HepG2 (cell line): ENCODE results near the gene ADGRG6. TPM values are rescaled to one million over a fixed set of nuclear protein-coding genes. Genes with fewer than 3 reads are reported as not detected.

Source experiments
- ATAC-seq: fragments of 200-7000 bp; cut with Tn5 transposase; 3 replicates; pipeline ENCODE4 v1.9.1; 2020; ENCODE audit warnings: mild to moderate bottlenecking, moderate library complexity
- BruUV-seq: library from RNA; stranded (reverse); fragments of 400-500 nt; replicated peaks from 2 replicates; lab custom pipeline; 2021; lab: Mats Ljungman, UMichigan
- CTCF ChIA-PET: fragments of 300-600 bp; formaldehyde crosslinking; extraction: SDS; loops from one replicate; lab custom pipeline; 2021; ENCODE audit warnings: low total read pairs, inconsistent platforms, low intra/inter-chr PET ratio; lab: Yijun Ruan, JAX
- POLR2A ChIA-PET: fragments of 350-600 bp; sonication (Branson Sonifier 250); formaldehyde crosslinking; loops from one replicate; lab custom pipeline; 2020; ENCODE audit warnings: antibody characterized with exemption, inconsistent platforms; lab: Yijun Ruan, JAX
- DNase-seq: peaks from one replicate; pipeline ENCODE4 v3.0.0-alpha.2; 2015; ENCODE audit warnings: low spot score
- FAIRE-seq: peaks from 3 replicates; lab custom pipeline; 2011; peaks lifted over from hg19 to GRCh38; lab: Jason Lieb, UNC
- H2AFZ ChIP-seq: one replicate; pipeline ENCODE4 v1.6.1; 2011; ENCODE audit warnings: low read length, inconsistent platforms
- H3K27ac ChIP-seq: fragments of 300-600 bp; 3 replicates; pipeline ENCODE4 v1.8.0; 2011; ENCODE audit warnings: mixed run types, mild to moderate bottlenecking, mixed read lengths, low read length, inconsistent platforms; ENCODE audit not compliant: insufficient read depth; ENCODE audit errors: extremely low read length
- H3K27me3 ChIP-seq, 2 experiments: fragments of 200-600 bp in 1 of 2; 2 replicates in 1 of 2; 3 replicates in 1 of 2; pipeline versions ENCODE4 v1.6.0 to v1.8.0; 2011; ENCODE audit warnings: low read length in 2 of 2, mild to moderate bottlenecking in 2 of 2, moderate library complexity in 2 of 2, inconsistent platforms in 1 of 2; ENCODE audit not compliant: insufficient read depth in 2 of 2, control insufficient read depth in 1 of 2
- H3K36me3 ChIP-seq, 2 experiments: fragments of 200-600 bp in 1 of 2; replicated peaks in 1 of 2; 2 replicates in 1 of 2; 3 replicates in 1 of 2; pipeline versions ENCODE4 v1.5.1 to v1.8.0; 2011; ENCODE audit warnings: low read length in 2 of 2, inconsistent platforms in 1 of 2; ENCODE audit not compliant: insufficient read depth in 2 of 2, control insufficient read depth in 1 of 2
- H3K4me1 ChIP-seq: 2 replicates; pipeline ENCODE4 v1.5.1; 2012; ENCODE audit warnings: low read length, inconsistent platforms; ENCODE audit not compliant: insufficient read depth
- H3K4me2 ChIP-seq: 2 replicates; pipeline ENCODE4 v1.6.0; 2011; ENCODE audit warnings: low read depth, low read length, inconsistent platforms
- H3K4me3 ChIP-seq, 3 experiments: fragments of 200-600 bp in 1 of 3; sonication (generic), shearing (Covaris generic) in 1 of 3; replicated peaks in 1 of 3; 2 replicates each; pipeline ENCODE4 v1.5.1; 2011 to 2016; ENCODE audit warnings: low read length in 3 of 3, inconsistent platforms in 2 of 3, low read depth in 2 of 3, mild to moderate bottlenecking in 2 of 3, control low read depth in 1 of 3, mixed read lengths in 1 of 3; ENCODE audit not compliant: insufficient read depth in 1 of 3
- H3K79me2 ChIP-seq: one replicate; pipeline ENCODE4 v1.6.1; 2011; ENCODE audit warnings: low read length, inconsistent platforms; ENCODE audit not compliant: insufficient read depth
- H3K9ac ChIP-seq: 2 replicates; pipeline ENCODE4 v1.6.0; 2011; ENCODE audit warnings: mild to moderate bottlenecking, low read depth, low read length, inconsistent platforms; ENCODE audit not compliant: insufficient read depth
- H3K9me3 ChIP-seq: 2 replicates; pipeline ENCODE4 v1.5.1; 2012; ENCODE audit warnings: mild to moderate bottlenecking, low read length
- H4K20me1 ChIP-seq: 2 replicates; pipeline ENCODE4 v1.6.0; 2011; ENCODE audit warnings: inconsistent platforms, mild to moderate bottlenecking, low read length, moderate library complexity; ENCODE audit not compliant: insufficient read depth
- ATF2 ChIP-seq: sonication (generic); formaldehyde crosslinking; IDR thresholded peaks from 2 replicates; pipeline ENCODE4 v1.4.0; 2020; ENCODE audit warnings: missing genetic modification reagents
- CBX2 ChIP-seq, 2 experiments: fragments of 200-600 bp in 1 of 2; sonication (generic); formaldehyde crosslinking in 1 of 2; IDR thresholded peaks; 2 replicates each; pipeline versions ENCODE4 v1.7.0 to v1.8.1; 2018 to 2022; ENCODE audit warnings: low read depth in 2 of 2, low read length in 1 of 2, mild to moderate bottlenecking in 1 of 2, missing genetic modification reagents in 1 of 2
- GABPA ChIP-seq, 2 experiments: IDR thresholded peaks; 2 replicates each; pipeline ENCODE4 v1.6.1; 2011 to 2016; ENCODE audit warnings: low read depth in 2 of 2, low read length in 1 of 2, missing biosample characterization in 1 of 2, missing genetic modification characterization in 1 of 2
- MAFF ChIP-seq: IDR thresholded peaks from 2 replicates; pipeline ENCODE4 v1.6.1; 2011; ENCODE audit warnings: low read depth, low read length, improper control_type of control experiment
- MAFK ChIP-seq, 2 experiments: IDR thresholded peaks in 1 of 2; conservative IDR thresholded peaks in 1 of 2; 2 replicates each; pipeline ENCODE4 v1.6.1; 2011; ENCODE audit warnings: improper control_type of control experiment in 2 of 2, low read length in 2 of 2
- NFE2 ChIP-seq: sonication (generic); formaldehyde crosslinking; IDR thresholded peaks from 2 replicates; pipeline ENCODE4 v1.4.0; 2020; ENCODE audit warnings: missing genetic modification reagents
- NFE2L2 ChIP-seq: fragments of 150-350 bp; IDR thresholded peaks from 2 replicates; pipeline ENCODE4 v1.6.1; 2014; ENCODE audit warnings: low read length
- PCBP2 ChIP-seq: fragments of 200-400 bp; formaldehyde crosslinking; optimal IDR thresholded peaks from 2 replicates; pipeline ENCODE3; 2018; ENCODE audit warnings: low read length, low read depth; ENCODE audit not compliant: poor library complexity, severe bottlenecking
- U2AF1 ChIP-seq: fragments of 200-400 bp; formaldehyde crosslinking; optimal IDR thresholded peaks from 2 replicates; pipeline ENCODE3; 2017; ENCODE audit warnings: mild to moderate bottlenecking, low read depth, low read length
- ZFP36L1 ChIP-seq: sonication (generic); formaldehyde crosslinking; IDR thresholded peaks from 2 replicates; pipeline ENCODE4 v1.8.0; 2022; ENCODE audit warnings: mild to moderate bottlenecking, missing genetic modification reagents, moderate library complexity
- ZFP90 ChIP-seq: sonication (generic); formaldehyde crosslinking; IDR thresholded peaks from 2 replicates; pipeline ENCODE4 v1.8.0; 2022; ENCODE audit warnings: missing genetic modification reagents, mild to moderate bottlenecking, inconsistent platforms, borderline replicate concordance
- ZNF564 ChIP-seq: sonication (generic); formaldehyde crosslinking; IDR thresholded peaks from 2 replicates; pipeline ENCODE4 v1.8.1; 2023; ENCODE audit warnings: mild to moderate bottlenecking, missing genetic modification reagents
- ZNF567 ChIP-seq: sonication (generic); formaldehyde crosslinking; IDR thresholded peaks from 2 replicates; pipeline ENCODE4 v1.8.1; 2023; ENCODE audit warnings: mild to moderate bottlenecking, missing genetic modification reagents, borderline replicate concordance
- WGBS: methylation state at CpG from one replicate; pipeline ENCODE4 v1.1.6; 2017; ENCODE audit warnings: low lambda C conversion rate; 5-methylcytosine and 5-hydroxymethylcytosine counted together
- in situ Hi-C: cut with HindIII; loops from 2 replicates; pipeline ENCODE4 v1.10.0; 2017; ENCODE audit warnings: low pct_unique_long_range_greater_than_20kb; ENCODE audit not compliant: extremely low pct_ligation_motif_present
- intact Hi-C: fragments of 100-400 bp; cut with micrococcal nuclease; formaldehyde crosslinking; loops from one replicate; pipeline ENCODE4 v1.10.0; 2022; ENCODE audit not compliant: unreplicated experiment
- polyA plus RNA-seq, 8 experiments: library from polyadenylated mRNA; depleted of rRNA in 3 of 8; stranded (reverse) in 7 of 8; unstranded in 1 of 8; fragments of >200 nt; fragmentation: Illumina TruSeq in 4 of 8; extraction: Trizol in 4 of 8; gene quantifications; 2 replicates each; pipeline versions ENCODE4 v1.2.1 to v1.2.3, GENCODE V29; 2011 to 2016; ENCODE audit warnings: low read depth in 4 of 8, missing spikeins in 1 of 8, mixed read lengths in 1 of 8; ENCODE audit not compliant: insufficient read depth in 1 of 8
- total RNA-seq, 5 experiments: library from RNA; depleted of rRNA; stranded (reverse); fragments of >200 nt; fragmentation: Illumina TruSeq; extraction: Trizol; gene quantifications; 2 replicates each; pipeline ENCODE4 v1.2.3, GENCODE V29; 2016; ENCODE audit warnings: low read depth in 1 of 5
- TF ChIP-seq, protein P1 (sequence below): sonication (generic); formaldehyde crosslinking; IDR thresholded peaks from 2 replicates; pipeline ENCODE4 v1.4.0; 2020; ENCODE audit warnings: mild to moderate bottlenecking, missing genetic modification reagents, borderline replicate concordance
- TF ChIP-seq, protein P2 (sequence below): sonication (generic); formaldehyde crosslinking; IDR thresholded peaks from 2 replicates; pipeline ENCODE4 v1.5.0; 2020; ENCODE audit warnings: mild to moderate bottlenecking, missing genetic modification reagents, borderline replicate concordance

Gene ADGRG6
- total and polyA plus RNA-seq, 2 of the 13 experiments (the other 11 are each of a cell fraction or from before 2014, with no cell fraction given): 129 to 249 TPM

GRCh38 chr6:142476452-142476851 lies 174.6 kb downstream of the ADGRG6 start (continued):
- TF ChIP-seq, protein P1, sequence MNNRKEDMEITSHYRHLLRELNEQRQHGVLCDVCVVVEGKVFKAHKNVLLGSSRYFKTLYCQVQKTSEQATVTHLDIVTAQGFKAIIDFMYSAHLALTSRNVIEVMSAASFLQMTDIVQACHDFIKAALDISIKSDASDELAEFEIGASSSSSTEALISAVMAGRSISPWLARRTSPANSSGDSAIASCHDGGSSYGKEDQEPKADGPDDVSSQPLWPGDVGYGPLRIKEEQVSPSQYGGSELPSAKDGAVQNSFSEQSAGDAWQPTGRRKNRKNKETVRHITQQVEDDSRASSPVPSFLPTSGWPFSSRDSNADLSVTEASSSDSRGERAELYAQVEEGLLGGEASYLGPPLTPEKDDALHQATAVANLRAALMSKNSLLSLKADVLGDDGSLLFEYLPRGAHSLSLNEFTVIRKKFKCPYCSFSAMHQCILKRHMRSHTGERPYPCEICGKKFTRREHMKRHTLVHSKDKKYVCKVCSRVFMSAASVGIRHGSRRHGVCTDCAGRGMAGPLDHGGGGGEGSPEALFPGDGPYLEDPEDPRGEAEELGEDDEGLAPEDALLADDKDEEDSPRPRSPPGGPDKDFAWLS (CRISPR knock-in tag): no peak
- TF ChIP-seq ZNF567 (CRISPR knock-in tag) (no peak), PCBP2 (no peak), ZFP90 (no peak), U2AF1 (no peak)

DNA sequence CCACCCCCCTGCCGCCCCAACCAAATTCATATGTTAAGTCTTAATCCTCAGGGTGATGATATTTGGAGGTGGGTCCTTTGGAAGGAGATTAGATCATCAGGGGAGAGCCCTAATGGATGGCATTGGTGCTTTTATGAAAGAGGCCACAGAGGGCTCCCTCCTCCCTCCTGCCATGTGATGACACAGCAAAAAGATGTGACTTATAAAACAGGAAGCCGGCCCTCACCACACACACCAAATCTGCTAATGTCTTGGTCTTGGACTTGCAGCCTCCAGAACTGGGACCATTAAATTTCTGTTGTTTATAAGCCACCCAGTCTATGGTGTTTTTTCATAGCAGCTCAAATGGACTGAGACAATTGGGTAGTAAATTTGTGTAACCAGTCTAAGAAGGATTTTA lies 176.3 kb downstream of the ADGRG6 start:
- intact Hi-C loops (loop anchor here (10.0 kb wide), 2 partner anchors 547 to 947 kb away; no protein-coding TSS in a partner anchor), in situ Hi-C loops (no loop called here)
- 50% methylated on average over 2 of the region's 2 CpGs for WGBS
- Histone ChIP-seq H3K27me3 (no peaks in the 10 kb centered on the region; a peak in 1 of 5 replicates), H3K27ac (no peak overlapping the region), H3K9me3 (no peaks in the 10 kb centered on the region), H3K9ac (no peak overlapping the region), H3K4me3 (no peak overlapping the region), H3K36me3 (no peaks in the 10 kb centered on the region), H3K4me2 (no peak overlapping the region), H3K79me2 (no peaks in the 10 kb centered on the region), H4K20me1 (no peaks in the 10 kb centered on the region), H2AFZ (no peak overlapping the region), H3K4me1 (no peaks in the 10 kb centered on the region)
- CTCF ChIA-PET: no interaction called here
- POLR2A ChIA-PET: no interaction called here
- no TSS peak for BruUV-seq
- ATAC-seq: peak; percentile 71
- no peak for FAIRE-seq
- DNase-seq: peak; percentile 46
- TF ChIP-seq NFE2 (CRISPR knock-in tag) (peak; percentile 84), CBX2 (IDR thresholded peaks at IDR 0.05; ENCODE audit: low read depth, low read length) (no peak), CBX2 (CRISPR knock-in tag; IDR thresholded peaks at IDR 0.05; ENCODE audit: low read depth) (no peak), ATF2 (CRISPR knock-in tag) (no peak), GABPA (IDR thresholded peaks at IDR 0.05; ENCODE audit: low read depth, low read length) (no peak), GABPA (CRISPR knock-in tag; IDR thresholded peaks at IDR 0.05; ENCODE audit: low read depth) (peak; percentile 23; the same call in 1 of the 2 replicates), MAFK (conservative IDR thresholded peaks at IDR 0.05 in 1 of 2, IDR thresholded peaks at IDR 0.05 in 1 of 2; ENCODE audit: low read length in 2 of 2) (peak; percentile 96 to 98), NFE2L2 (peak; percentile 93), ZNF564 (peak; percentile 64; the same call in 1 of the 2 replicates), MAFF (peak; percentile 92), ZFP36L1 (CRISPR knock-in tag) (no peak)
- TF ChIP-seq, protein P2, sequence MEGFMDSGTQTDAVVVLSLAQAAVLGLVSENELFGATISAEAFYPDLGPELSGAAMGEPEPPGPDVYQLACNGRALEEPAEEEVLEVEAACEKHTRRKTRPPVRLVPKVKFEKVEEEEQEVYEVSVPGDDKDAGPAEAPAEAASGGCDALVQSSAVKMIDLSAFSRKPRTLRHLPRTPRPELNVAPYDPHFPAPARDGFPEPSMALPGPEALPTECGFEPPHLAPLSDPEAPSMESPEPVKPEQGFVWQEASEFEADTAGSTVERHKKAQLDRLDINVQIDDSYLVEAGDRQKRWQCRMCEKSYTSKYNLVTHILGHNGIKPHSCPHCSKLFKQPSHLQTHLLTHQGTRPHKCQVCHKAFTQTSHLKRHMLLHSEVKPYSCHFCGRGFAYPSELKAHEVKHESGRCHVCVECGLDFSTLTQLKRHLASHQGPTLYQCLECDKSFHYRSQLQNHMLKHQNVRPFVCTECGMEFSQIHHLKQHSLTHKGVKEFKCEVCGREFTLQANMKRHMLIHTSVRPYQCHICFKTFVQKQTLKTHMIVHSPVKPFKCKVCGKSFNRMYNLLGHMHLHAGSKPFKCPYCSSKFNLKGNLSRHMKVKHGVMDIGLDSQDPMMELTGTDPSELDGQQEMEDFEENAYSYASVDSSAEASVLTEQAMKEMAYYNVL (CRISPR knock-in tag): no peak
